NT2/D1 (cell line): ENCODE results near the gene MAU2.

Source experiments
- DNase-seq: peaks from one replicate; pipeline ENCODE4 v3.0.0-alpha.2; 2011; ENCODE audit warnings: low read depth, low spot score
- H3K27me3 ChIP-seq: 2 replicates; pipeline ENCODE4 v1.6.0; 2011; ENCODE audit warnings: mild to moderate bottlenecking; ENCODE audit not compliant: insufficient read length, insufficient read depth
- H3K36me3 ChIP-seq: 2 replicates; pipeline ENCODE4 v1.6.1; 2011; ENCODE audit warnings: mild to moderate bottlenecking, low read length, mixed read lengths; ENCODE audit not compliant: insufficient read depth, insufficient read length
- H3K4me1 ChIP-seq: 2 replicates; pipeline ENCODE4 v1.5.1; 2011; ENCODE audit not compliant: insufficient read depth, insufficient read length
- H3K4me3 ChIP-seq: 2 replicates; pipeline ENCODE4 v1.5.1; 2011; ENCODE audit warnings: low read depth; ENCODE audit not compliant: insufficient read length
- H3K9ac ChIP-seq: 2 replicates; pipeline ENCODE4 v1.6.0; 2011; ENCODE audit warnings: low read depth; ENCODE audit not compliant: insufficient read length
- H3K9me3 ChIP-seq: 2 replicates; pipeline ENCODE4 v1.5.1; 2011; ENCODE audit warnings: mild to moderate bottlenecking, low read length; ENCODE audit not compliant: insufficient read depth
- SUZ12 ChIP-seq: IDR thresholded peaks from 2 replicates; pipeline ENCODE4 v1.6.1; 2011; ENCODE audit not compliant: insufficient read length, insufficient read depth; ENCODE audit errors: extremely low read depth
- YY1 ChIP-seq: IDR thresholded peaks from 2 replicates; pipeline ENCODE4 v1.6.1; 2011; ENCODE audit not compliant: insufficient read length, insufficient read depth
- ZNF274 ChIP-seq: IDR thresholded peaks from 2 replicates; pipeline ENCODE4 v1.6.1; 2011; ENCODE audit warnings: mild to moderate bottlenecking, low read depth, low read length

MAU2 gene

GRCh38 chr19:19296953-19297689 is 23.5 kb upstream of the MAU2 start:
- H3K36me3 ChIP-seq: peaks cover 90% of the 10 kb centered on the region
- H3K4me3 ChIP-seq: no peak overlapping the region
- no peak for DNase-seq

GRCh38 chr19:19297759-19298158 is 22.9 kb upstream of the MAU2 start:
- TF ChIP-seq SUZ12 (no peak), YY1 (no peak), ZNF274 (no peak)
- Histone ChIP-seq H3K4me3 (no peak overlapping the region), H3K36me3 (peaks cover 91% of the 10 kb centered on the region), H3K27me3 (no peaks in the 10 kb centered on the region), H3K4me1 (no peaks in the 10 kb centered on the region), H3K9ac (no peak overlapping the region), H3K9me3 (no peaks in the 10 kb centered on the region)
- no peak for DNase-seq

More at GRCh38 chr19:19296953-19297689, 23.5 kb upstream of the MAU2 start:
- H3K4me1 ChIP-seq: no peaks in the 10 kb centered on the region
- no peaks in the 10 kb centered on the region for H3K27me3 ChIP-seq
- TF ChIP-seq SUZ12: no peak
- no peak for TF ChIP-seq ZNF274
- TF ChIP-seq YY1: no peak
- no peaks in the 10 kb centered on the region for H3K9me3 ChIP-seq
- H3K9ac ChIP-seq: no peak overlapping the region

GRCh38 chr19:19300613-19301012 is 20.0 kb upstream of the MAU2 start:
- TF ChIP-seq ZNF274: no peak
- TF ChIP-seq YY1: no peak
- TF ChIP-seq SUZ12: no peak
- DNase-seq: no peak
- no peaks in the 10 kb centered on the region for H3K9me3 ChIP-seq
- no peaks in the 10 kb centered on the region for H3K27me3 ChIP-seq
- H3K36me3 ChIP-seq: peaks cover 91% of the 10 kb centered on the region
- H3K4me3 ChIP-seq: no peak overlapping the region
- no peaks in the 10 kb centered on the region for H3K4me1 ChIP-seq
- H3K9ac ChIP-seq: no peak overlapping the region

GRCh38 chr19:19303411-19303810 is 17.2 kb upstream of the MAU2 start:
- Histone ChIP-seq H3K36me3 (peaks cover 91% of the 10 kb centered on the region), H3K4me3 (no peak overlapping the region), H3K4me1 (no peaks in the 10 kb centered on the region), H3K9me3 (no peaks in the 10 kb centered on the region), H3K9ac (no peak overlapping the region), H3K27me3 (no peaks in the 10 kb centered on the region)
- TF ChIP-seq SUZ12 (no peak), ZNF274 (no peak), YY1 (no peak)
- no peak for DNase-seq

GRCh38 chr19:19304186-19304965 is 16.3 kb upstream of the MAU2 start:
- DNase-seq: no peak
- peaks cover 93% of the 10 kb centered on the region for H3K36me3 ChIP-seq

GRCh38 chr19:19305066-19305465 is 15.6 kb upstream of the MAU2 start:
- no peak overlapping the region for H3K9ac ChIP-seq
- no peaks in the 10 kb centered on the region for H3K27me3 ChIP-seq
- DNase-seq: no peak
- no peak overlapping the region for H3K4me3 ChIP-seq
- no peaks in the 10 kb centered on the region for H3K4me1 ChIP-seq
- H3K36me3 ChIP-seq: peaks cover 91% of the 10 kb centered on the region
- H3K9me3 ChIP-seq: no peaks in the 10 kb centered on the region
- TF ChIP-seq ZNF274 (no peak), SUZ12 (no peak), YY1 (no peak)

More at GRCh38 chr19:19304186-19304965, 16.3 kb upstream of the MAU2 start:
- Histone ChIP-seq H3K9me3 (no peaks in the 10 kb centered on the region), H3K27me3 (no peaks in the 10 kb centered on the region), H3K4me3 (no peak overlapping the region), H3K4me1 (no peaks in the 10 kb centered on the region), H3K9ac (no peak overlapping the region)
- TF ChIP-seq SUZ12 (no peak), YY1 (no peak), ZNF274 (no peak)

GRCh38 chr19:19305696-19306095 is 14.9 kb upstream of the MAU2 start:
- no peaks in the 10 kb centered on the region for H3K4me1 ChIP-seq
- H3K9me3 ChIP-seq: no peaks in the 10 kb centered on the region
- H3K27me3 ChIP-seq: no peaks in the 10 kb centered on the region
- no peak for TF ChIP-seq SUZ12
- TF ChIP-seq ZNF274: no peak
- TF ChIP-seq YY1: no peak
- no peak overlapping the region for H3K9ac ChIP-seq
- no peak overlapping the region for H3K4me3 ChIP-seq
- peaks cover 92% of the 10 kb centered on the region for H3K36me3 ChIP-seq
- DNase-seq: no peak
